Subcutaneous adipose tissue (tissue), 4 donors: Measurements from ENCODE around the gene SMIM20. TPM values are rescaled to one million over a fixed set of nuclear protein-coding genes. Genes with fewer than 3 reads are reported as not detected.

Experiments
- total RNA-seq, 4 donors: library from RNA; depleted of rRNA; stranded (reverse); fragments of >200 nt; gene quantifications; one replicate each; pipeline ENCODE4 v1.1.0, GENCODE V29; 2016
- TF ChIP-seq, protein P1 (sequence below): fragments of 450-650 bp; IDR thresholded peaks from one replicate; pipeline ENCODE4 v1.5.1; 2016; ENCODE audit warnings: low read depth, mild to moderate bottlenecking, control low read depth, antibody characterized with exemption, moderate library complexity

Gene SMIM20
- 10 to 100 TPM; 27.3 to 47.8 (median 34.7) TPM for total RNA-seq

DNA sequence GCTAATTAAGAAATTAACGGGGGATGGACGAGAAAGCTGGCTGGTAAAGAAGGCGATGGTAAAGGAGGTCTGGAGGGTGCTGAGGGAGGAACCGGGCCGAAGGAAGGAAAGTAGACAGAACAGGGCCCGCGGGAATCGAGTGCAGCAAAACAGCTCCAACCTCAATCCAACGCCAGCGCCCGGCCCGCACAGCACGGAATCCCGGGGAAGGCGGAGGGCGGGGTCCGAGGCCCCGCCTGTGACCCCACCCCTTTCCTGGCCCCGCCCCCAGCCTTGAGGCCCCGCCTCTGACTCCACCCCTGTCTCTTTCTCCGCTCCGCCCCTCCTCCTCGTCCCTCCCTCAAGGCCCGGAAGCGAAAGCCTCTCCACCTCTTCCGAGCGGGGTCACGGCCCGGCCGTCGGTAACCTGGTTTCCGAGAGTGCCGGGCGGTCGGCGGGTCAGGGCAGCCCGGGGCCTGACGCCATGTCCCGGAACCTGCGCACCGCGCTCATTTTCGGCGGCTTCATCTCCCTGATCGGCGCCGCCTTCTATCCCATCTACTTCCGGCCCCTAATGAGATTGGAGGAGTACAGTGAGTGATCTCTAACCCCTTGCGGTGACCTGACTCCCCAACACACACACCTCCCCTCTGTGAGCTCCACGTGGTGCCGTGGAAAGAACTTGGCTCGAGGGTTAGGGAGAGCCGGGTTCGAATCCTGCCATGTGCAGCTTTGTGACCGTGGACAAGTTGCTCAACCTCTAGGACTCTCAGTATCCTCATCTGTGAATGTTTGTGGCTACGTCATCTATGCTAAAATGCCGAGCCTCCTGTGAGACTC, at the start of gene SMIM20:
Gene SMIM20, plus strand, starts transcription at position 370 of the 819 bp plus-strand sequence. Its CDS starts 94 bp downstream, at position 464.
- TF ChIP-seq, protein P1, sequence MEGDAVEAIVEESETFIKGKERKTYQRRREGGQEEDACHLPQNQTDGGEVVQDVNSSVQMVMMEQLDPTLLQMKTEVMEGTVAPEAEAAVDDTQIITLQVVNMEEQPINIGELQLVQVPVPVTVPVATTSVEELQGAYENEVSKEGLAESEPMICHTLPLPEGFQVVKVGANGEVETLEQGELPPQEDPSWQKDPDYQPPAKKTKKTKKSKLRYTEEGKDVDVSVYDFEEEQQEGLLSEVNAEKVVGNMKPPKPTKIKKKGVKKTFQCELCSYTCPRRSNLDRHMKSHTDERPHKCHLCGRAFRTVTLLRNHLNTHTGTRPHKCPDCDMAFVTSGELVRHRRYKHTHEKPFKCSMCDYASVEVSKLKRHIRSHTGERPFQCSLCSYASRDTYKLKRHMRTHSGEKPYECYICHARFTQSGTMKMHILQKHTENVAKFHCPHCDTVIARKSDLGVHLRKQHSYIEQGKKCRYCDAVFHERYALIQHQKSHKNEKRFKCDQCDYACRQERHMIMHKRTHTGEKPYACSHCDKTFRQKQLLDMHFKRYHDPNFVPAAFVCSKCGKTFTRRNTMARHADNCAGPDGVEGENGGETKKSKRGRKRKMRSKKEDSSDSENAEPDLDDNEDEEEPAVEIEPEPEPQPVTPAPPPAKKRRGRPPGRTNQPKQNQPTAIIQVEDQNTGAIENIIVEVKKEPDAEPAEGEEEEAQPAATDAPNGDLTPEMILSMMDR = no peak

DNA sequence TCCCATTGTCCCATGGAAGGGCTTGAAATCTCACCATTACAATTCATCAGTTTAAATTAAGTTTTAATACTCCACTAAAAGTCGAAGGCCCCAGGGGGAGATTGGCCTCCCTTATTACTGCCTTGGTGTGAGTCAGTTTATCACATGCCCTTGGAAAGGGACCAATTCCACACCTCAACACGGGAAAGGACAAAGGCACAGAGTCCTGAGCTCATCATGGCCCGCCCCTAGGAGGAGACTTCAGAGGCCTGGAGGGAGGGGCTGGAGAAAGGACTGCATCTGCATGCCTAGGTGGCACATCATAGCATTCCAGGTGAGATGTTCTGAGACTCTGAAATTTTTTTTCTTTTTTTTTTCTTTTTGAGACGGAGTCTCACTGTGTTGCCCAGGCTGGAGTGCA, 48.4 kb upstream of the SMIM20 start:
- TF ChIP-seq, protein P1 = no peak

DNA sequence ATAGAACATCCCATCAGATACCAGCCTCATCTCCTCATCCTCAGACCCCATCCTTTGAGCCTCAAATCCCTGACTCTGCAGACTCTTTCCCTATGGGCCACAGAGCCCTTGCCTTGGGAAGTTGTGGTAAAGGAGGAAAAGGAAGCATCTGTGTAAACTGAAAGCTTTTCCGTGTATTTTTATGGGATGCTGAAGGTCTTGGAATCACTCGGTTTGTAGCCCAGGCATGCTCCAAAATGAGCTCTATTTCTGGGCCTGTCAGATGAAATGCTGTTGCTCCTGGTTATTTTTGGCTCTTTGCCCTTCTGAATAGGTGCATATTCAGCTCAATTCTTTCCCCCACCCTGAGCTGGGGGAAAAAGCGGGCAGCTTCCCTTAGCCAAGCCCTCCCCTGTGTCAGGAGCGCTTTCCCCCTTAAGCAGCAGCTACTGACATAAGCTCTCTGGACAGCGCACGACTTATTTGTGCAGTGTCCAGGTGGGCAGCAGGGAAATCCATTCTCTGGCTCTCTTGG, 46.2 kb upstream of the SMIM20 start:
- TF ChIP-seq, protein P1 = no peak

DNA sequence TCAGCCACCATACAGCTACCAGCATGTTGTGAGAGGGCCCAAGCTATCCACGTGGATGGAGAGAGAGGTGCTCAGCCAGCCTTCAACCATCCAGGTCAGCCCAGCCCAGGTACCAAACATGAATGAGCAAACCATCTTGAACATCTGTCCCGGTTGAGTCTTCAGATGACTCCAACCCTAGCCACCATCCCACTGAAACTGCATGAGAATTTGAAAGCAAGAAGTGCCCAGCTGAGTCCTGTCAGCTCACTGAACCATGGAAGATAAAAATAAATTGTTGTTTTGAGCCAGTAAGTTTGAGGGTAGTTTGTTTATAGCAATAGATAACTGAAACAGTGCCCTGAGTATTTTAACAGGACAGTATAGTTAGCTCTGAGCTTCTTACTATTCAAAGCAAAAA, 43.9 kb upstream of the SMIM20 start:
- TF ChIP-seq, protein P1 = no peak

DNA sequence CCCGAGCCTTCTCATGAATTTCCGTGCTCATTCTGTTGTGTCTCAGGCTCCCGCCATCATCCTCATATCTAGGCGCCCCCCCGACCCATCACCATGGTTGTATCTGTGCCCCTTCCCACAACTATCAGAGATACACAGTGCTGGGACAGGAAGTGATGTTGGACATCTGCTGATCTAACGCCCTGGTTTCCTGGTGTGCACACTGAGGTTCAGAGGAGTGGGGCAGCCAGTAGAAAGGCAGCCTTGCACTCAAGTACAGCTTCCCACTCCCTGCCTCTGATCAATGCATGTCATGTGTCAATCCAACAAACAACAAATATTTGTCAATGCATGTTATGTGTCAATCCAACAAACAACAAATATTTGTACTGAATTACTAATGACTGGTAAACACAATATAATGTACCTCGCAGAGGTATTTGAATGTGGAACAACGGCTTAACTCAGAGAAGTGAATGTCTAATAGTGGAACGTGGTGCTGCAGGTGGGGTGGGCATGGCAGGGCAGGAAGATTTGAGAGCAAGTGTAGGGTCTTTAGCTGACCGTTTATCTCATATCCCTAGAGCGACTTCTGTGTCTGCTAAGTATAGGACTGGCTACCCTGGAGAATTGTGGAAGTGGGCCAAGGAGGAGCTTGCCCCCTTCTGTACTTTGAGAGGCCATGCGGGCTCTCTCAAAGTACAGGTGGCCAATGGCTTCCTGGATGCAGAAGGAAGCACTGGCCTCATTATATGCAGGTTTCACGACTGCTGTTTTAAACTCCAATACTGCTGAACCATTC, 41.0 kb upstream of the SMIM20 start:
- TF ChIP-seq, protein P1 = no peak

DNA sequence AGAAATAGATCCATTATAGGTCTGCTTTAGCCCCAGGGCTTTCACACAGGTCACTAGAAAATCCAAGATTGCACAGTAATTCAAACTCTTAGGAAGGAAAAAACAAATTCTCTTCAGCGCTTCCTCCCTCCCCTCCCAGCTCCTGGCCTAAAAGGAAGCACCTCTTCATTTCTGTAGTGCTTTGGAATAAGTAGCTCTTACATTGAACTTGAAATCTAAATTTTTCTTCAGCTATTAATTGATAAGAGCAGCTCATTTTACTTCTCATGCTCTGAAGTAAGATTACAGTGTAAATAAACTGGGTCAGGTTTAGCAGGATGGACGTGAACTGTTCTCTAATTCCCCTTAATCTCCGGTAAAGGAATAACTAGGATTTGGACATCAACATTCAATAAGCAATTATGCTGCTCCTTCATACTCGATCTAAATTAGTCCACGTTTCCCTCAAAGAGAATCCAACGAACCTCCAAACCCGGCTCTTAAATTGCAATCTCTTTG, 40.3 kb upstream of the SMIM20 start:
- TF ChIP-seq, protein P1 = no peak

DNA sequence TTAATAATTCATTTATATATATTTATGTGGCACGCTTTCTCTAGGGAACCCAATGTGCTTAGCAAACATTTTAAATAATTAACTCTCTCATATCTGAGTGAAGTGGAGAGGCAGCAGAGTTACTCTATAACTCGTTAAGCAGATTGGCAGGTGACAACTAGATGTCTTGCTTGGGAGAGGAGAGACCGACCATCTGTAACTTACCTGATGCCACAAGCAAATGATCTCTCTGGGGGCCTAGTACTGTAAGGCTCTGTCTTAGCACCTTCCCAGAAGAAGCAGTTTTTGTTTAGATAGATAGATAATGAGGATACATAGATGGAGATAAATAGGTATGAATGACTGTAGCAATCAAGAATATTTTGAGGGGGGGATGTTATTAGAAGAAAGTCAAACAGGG, 39.4 kb upstream of the SMIM20 start:
- TF ChIP-seq, protein P1 = no peak
